H9 (cell line): ENCODE results near the gene IGF2. TPM values are rescaled to one million over a fixed set of nuclear protein-coding genes. Genes with fewer than 3 reads are reported as not detected.

Source experiments
- DNase-seq: peaks from one replicate; pipeline ENCODE4 v3.0.0-alpha.2; 2017
- H2AFZ ChIP-seq: one replicate; pipeline ENCODE4 v1.6.1; 2013; ENCODE audit warnings: mild to moderate bottlenecking, low read length, control low read depth, moderate library complexity
- H2AK5ac ChIP-seq: 2 replicates; pipeline ENCODE4 v1.6.1; 2013; ENCODE audit warnings: low read length, control low read depth, mixed read lengths; ENCODE audit not compliant: insufficient read length
- H2BK120ac ChIP-seq: one replicate; pipeline ENCODE4 v1.6.1; 2013; ENCODE audit warnings: low read depth, mild to moderate bottlenecking, low read length, control low read depth, inconsistent platforms; ENCODE audit not compliant: poor library complexity, severe bottlenecking
- H2BK12ac ChIP-seq: 2 replicates; pipeline ENCODE4 v1.6.1; 2013; ENCODE audit warnings: low read length, control low read depth, mixed read lengths, low read depth; ENCODE audit not compliant: insufficient read length
- H2BK15ac ChIP-seq: 2 replicates; pipeline ENCODE4 v1.6.1; 2013; ENCODE audit warnings: low read depth, low read length, control low read depth
- H2BK20ac ChIP-seq: one replicate; pipeline ENCODE4 v1.6.1; 2013; ENCODE audit warnings: low read depth, mild to moderate bottlenecking, low read length, control low read depth, inconsistent platforms; ENCODE audit not compliant: poor library complexity, severe bottlenecking
- H2BK5ac ChIP-seq: 2 replicates; pipeline ENCODE4 v1.6.1; 2013; ENCODE audit warnings: low read length, control low read depth, mixed read lengths; ENCODE audit not compliant: insufficient read length
- H3K14ac ChIP-seq: 2 replicates; pipeline ENCODE4 v1.6.1; 2013; ENCODE audit warnings: low read length, control low read depth; ENCODE audit not compliant: insufficient read depth
- H3K18ac ChIP-seq: 2 replicates; pipeline ENCODE4 v1.6.1; 2013; ENCODE audit warnings: low read depth, mild to moderate bottlenecking, mixed read lengths, low read length, control low read depth; ENCODE audit not compliant: insufficient read length
- H3K23ac ChIP-seq: 2 replicates; pipeline ENCODE4 v1.6.1; 2013; ENCODE audit warnings: low read length, control low read depth, mixed read lengths, low read depth; ENCODE audit not compliant: insufficient read length
- H3K23me2 ChIP-seq: 2 replicates; pipeline ENCODE4 v1.6.1; 2013; ENCODE audit warnings: low read depth, mild to moderate bottlenecking, mixed read lengths, low read length, control low read depth; ENCODE audit not compliant: insufficient read length, poor library complexity, severe bottlenecking
- H3K27ac ChIP-seq: 2 replicates; pipeline ENCODE4 v1.5.1; 2013; ENCODE audit warnings: low read length, control low read depth, mixed read lengths, low read depth; ENCODE audit not compliant: insufficient read length
- H3K27me3 ChIP-seq: 2 replicates; pipeline ENCODE4 v1.6.1; 2013; ENCODE audit warnings: low read length, control low read depth, inconsistent platforms; ENCODE audit not compliant: insufficient read depth
- H3K4ac ChIP-seq: 2 replicates; pipeline ENCODE4 v1.6.1; 2013; ENCODE audit warnings: low read depth, mild to moderate bottlenecking, control low read depth, inconsistent platforms, low read length, moderate library complexity
- H3K4me1 ChIP-seq: 2 replicates; pipeline ENCODE4 v1.6.1; 2013; ENCODE audit warnings: low read length, control low read depth, inconsistent platforms; ENCODE audit not compliant: insufficient read depth
- H3K4me2 ChIP-seq: 2 replicates; pipeline ENCODE4 v1.6.1; 2013; ENCODE audit warnings: low read length, control low read depth, mixed read lengths; ENCODE audit not compliant: insufficient read length, insufficient read depth
- H3K56ac ChIP-seq: 2 replicates; pipeline ENCODE4 v1.6.1; 2013; ENCODE audit warnings: low read depth, mild to moderate bottlenecking, mixed read lengths, low read length, control low read depth; ENCODE audit not compliant: insufficient read length
- H3K79me1 ChIP-seq: 2 replicates; pipeline ENCODE4 v1.6.1; 2013; ENCODE audit warnings: low read depth, mild to moderate bottlenecking, moderate library complexity, low read length, control low read depth, inconsistent platforms; ENCODE audit not compliant: insufficient read depth, poor library complexity, severe bottlenecking
- H3K79me2 ChIP-seq: 2 replicates; pipeline ENCODE4 v1.6.1; 2013; ENCODE audit warnings: low read length, control low read depth, inconsistent platforms; ENCODE audit not compliant: insufficient read depth
- H3K9ac ChIP-seq: 2 replicates; pipeline ENCODE4 v1.6.1; 2013; ENCODE audit warnings: low read length, control low read depth, mixed read lengths; ENCODE audit not compliant: insufficient read length; ENCODE audit errors: extremely low read depth
- H3K9me3 ChIP-seq: one replicate; pipeline ENCODE4 v1.6.1; 2013; ENCODE audit warnings: low read depth, low read length, inconsistent platforms; ENCODE audit not compliant: control insufficient read depth
- H3T11ph ChIP-seq: one replicate; pipeline ENCODE4 v1.6.1; 2013; ENCODE audit warnings: mild to moderate bottlenecking, low read length, control low read depth, inconsistent platforms
- H4K20me1 ChIP-seq: one replicate; pipeline ENCODE4 v1.6.1; 2013; ENCODE audit not compliant: control insufficient read depth, insufficient read length, insufficient read depth
- H4K5ac ChIP-seq: 2 replicates; pipeline ENCODE4 v1.6.1; 2013; ENCODE audit warnings: low read depth, mild to moderate bottlenecking, mixed read lengths, low read length, control low read depth; ENCODE audit not compliant: insufficient read length
- H4K8ac ChIP-seq: replicated peaks from 2 replicates; pipeline ENCODE4 v1.6.1; 2013; ENCODE audit warnings: low read length, control low read depth, mixed read lengths, low read depth; ENCODE audit not compliant: insufficient read length
- H4K91ac ChIP-seq: 2 replicates; pipeline ENCODE4 v1.6.1; 2013; ENCODE audit warnings: low read depth, mild to moderate bottlenecking, moderate library complexity, mixed read lengths, low read length, control low read depth; ENCODE audit not compliant: insufficient read length
- H3K27ac Mint-ChIP-seq, 3 experiments: 2 replicates in 2 of 3; 3 replicates in 1 of 3; pipeline ENCODE4 v1.8.0; 2020 to 2021; ENCODE audit warnings: mixed read lengths in 3 of 3, mild to moderate bottlenecking in 1 of 3, moderate library complexity in 1 of 3
- H3K27me3 Mint-ChIP-seq: 2 replicates; pipeline ENCODE4 v1.8.0; 2021; ENCODE audit warnings: low read depth, mild to moderate bottlenecking, moderate library complexity, mixed read lengths
- H3K36me3 Mint-ChIP-seq, 3 experiments: 2 replicates in 2 of 3; 3 replicates in 1 of 3; pipeline ENCODE4 v1.8.0; 2020 to 2021; ENCODE audit warnings: low read depth in 3 of 3, mixed read lengths in 3 of 3; ENCODE audit not compliant: insufficient read depth in 1 of 3
- H3K4me1 Mint-ChIP-seq, 2 experiments: 2 replicates each; pipeline ENCODE4 v1.8.0; 2020; ENCODE audit warnings: mixed read lengths in 2 of 2
- H3K4me3 Mint-ChIP-seq, 2 experiments: 2 replicates in 1 of 2; 3 replicates in 1 of 2; pipeline ENCODE4 v1.8.0; 2020 to 2021; ENCODE audit warnings: mild to moderate bottlenecking in 2 of 2, mixed read lengths in 2 of 2, moderate library complexity in 1 of 2
- H3K9me3 Mint-ChIP-seq, 2 experiments: 2 replicates in 1 of 2; 3 replicates in 1 of 2; pipeline ENCODE4 v1.8.0; 2020; ENCODE audit warnings: mild to moderate bottlenecking in 2 of 2, mixed read lengths in 2 of 2, moderate library complexity in 1 of 2
- WGBS: extraction: QIAGEN DNeasy Blood & Tissue Kit; methylation state at CpG from one replicate; pipeline ENCODE4 v1.1.7; 2013; ENCODE audit warnings: missing lambda C conversion rate, low lambda C conversion rate, mixed read lengths; ENCODE audit not compliant: insufficient read length; ENCODE audit errors: extremely low coverage; 5-methylcytosine and 5-hydroxymethylcytosine counted together
- total RNA-seq: library from RNA; stranded (reverse); gene quantifications from 2 replicates; pipeline ENCODE4 v1.2.1, GENCODE V29; 2021
- TF ChIP-seq, protein P1 (sequence below): fragments of 200-600 bp; sonication (generic); conservative IDR thresholded peaks from 3 replicates; pipeline ENCODE4 v1.8.0; 2021; ENCODE audit warnings: antibody characterized with exemption, mild to moderate bottlenecking

IGF2 gene
- total RNA-seq, 1 experiment from 2014 or later = 2.8 TPM

DNA sequence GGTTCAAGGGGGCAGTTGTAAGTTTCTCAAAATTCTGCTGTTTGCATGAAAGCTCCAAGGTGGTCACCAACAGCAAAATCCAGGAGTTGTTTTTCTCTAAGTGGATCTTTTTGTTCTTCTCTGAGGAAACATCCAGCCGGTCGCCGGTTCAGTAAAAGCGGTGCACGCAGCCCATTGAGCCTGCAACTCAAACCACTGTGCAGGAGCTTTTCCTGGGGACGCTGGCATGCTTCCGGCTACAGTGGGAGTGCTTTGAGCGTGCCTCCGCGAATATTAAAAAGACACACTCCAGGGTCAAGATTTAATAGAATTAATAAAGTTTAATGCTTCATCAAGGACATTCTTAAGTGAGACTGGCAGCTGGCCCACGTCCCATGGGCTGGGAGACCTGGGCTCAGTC, 25.4 kb downstream of the IGF2 start:
- H3K27ac Mint-ChIP-seq = no peak overlapping the region; a peak in 1 of 7 replicates
- H3K36me3 Mint-ChIP-seq = peaks cover 0 to 13% (median 10%) of the 10 kb centered on the region in 3 experiments; a peak in 6 of 7 replicates

More for the DNA sequence above, 25.4 kb downstream of the IGF2 start:
- Histone ChIP-seq H2BK12ac (no peak overlapping the region), H3K79me1 (no peaks in the 10 kb centered on the region), H2BK5ac (no peak overlapping the region), H4K20me1 (no peaks in the 10 kb centered on the region), H3K18ac (no peak overlapping the region), H3K23ac (no peak overlapping the region), H2AFZ (no peak overlapping the region), H3K4ac (no peak overlapping the region), H4K8ac (no peak overlapping the region), H3K79me2 (no peaks in the 10 kb centered on the region), H3K9ac (no peak overlapping the region), H3T11ph (no peak overlapping the region), H3K23me2 (no peaks in the 10 kb centered on the region), H4K91ac (no peak overlapping the region), H2AK5ac (no peak overlapping the region), H3K27me3 (no peaks in the 10 kb centered on the region), H4K5ac (no peak overlapping the region), H3K56ac (no peak overlapping the region), H3K9me3 (no peaks in the 10 kb centered on the region), H3K4me1 (no peaks in the 10 kb centered on the region), H2BK120ac (no peak overlapping the region), H2BK15ac (no peak overlapping the region), H3K14ac (no peak overlapping the region), H2BK20ac (no peak overlapping the region), H3K4me2 (no peak overlapping the region), H3K27ac (no peak overlapping the region)
- Mint-ChIP-seq H3K4me3 (no peak overlapping the region), H3K27me3 (peaks cover 60% of the 10 kb centered on the region), H3K4me1 (peaks cover 11 to 14% of the 10 kb centered on the region in 2 experiments), H3K9me3 (peaks cover 22 to 24% of the 10 kb centered on the region in 2 experiments)
- DNase-seq = no peak
- WGBS = no CpG with 5 or more reads among the region's 11 CpGs
- TF ChIP-seq, protein P1, sequence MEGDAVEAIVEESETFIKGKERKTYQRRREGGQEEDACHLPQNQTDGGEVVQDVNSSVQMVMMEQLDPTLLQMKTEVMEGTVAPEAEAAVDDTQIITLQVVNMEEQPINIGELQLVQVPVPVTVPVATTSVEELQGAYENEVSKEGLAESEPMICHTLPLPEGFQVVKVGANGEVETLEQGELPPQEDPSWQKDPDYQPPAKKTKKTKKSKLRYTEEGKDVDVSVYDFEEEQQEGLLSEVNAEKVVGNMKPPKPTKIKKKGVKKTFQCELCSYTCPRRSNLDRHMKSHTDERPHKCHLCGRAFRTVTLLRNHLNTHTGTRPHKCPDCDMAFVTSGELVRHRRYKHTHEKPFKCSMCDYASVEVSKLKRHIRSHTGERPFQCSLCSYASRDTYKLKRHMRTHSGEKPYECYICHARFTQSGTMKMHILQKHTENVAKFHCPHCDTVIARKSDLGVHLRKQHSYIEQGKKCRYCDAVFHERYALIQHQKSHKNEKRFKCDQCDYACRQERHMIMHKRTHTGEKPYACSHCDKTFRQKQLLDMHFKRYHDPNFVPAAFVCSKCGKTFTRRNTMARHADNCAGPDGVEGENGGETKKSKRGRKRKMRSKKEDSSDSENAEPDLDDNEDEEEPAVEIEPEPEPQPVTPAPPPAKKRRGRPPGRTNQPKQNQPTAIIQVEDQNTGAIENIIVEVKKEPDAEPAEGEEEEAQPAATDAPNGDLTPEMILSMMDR = no peak
